HG03442 (cell line): ENCODE data around the gene MYO16.
"Not testable (repeated sequence)": the region's sequence is repeated elsewhere in the genome, so short reads cannot be mapped to it uniquely, and the experiment has no call there.

Experiments used
- ATAC-seq: cut with Tn5 transposase; IDR thresholded peaks from one replicate; pipeline ENCODE4 v1.9.1; 2021; ENCODE audit warnings: mild to moderate bottlenecking, moderate library complexity; ENCODE audit not compliant: unreplicated experiment

Gene MYO16

GRCh38 chr13:108878732-108879131 is 249.3 kb downstream of the MYO16 start:
- ATAC-seq = no peak

GRCh38 chr13:108889324-108889984 is 260.0 kb downstream of the MYO16 start:
- no peak for ATAC-seq

- no peak for ATAC-seq
Measured at GRCh38 chr13:108895220-108895704, 265.9 kb downstream of the MYO16 start.

- ATAC-seq = peak; percentile 37
Measured at GRCh38 chr13:108897955-108898354, 268.5 kb downstream of the MYO16 start.

- ATAC-seq = no peak
Measured at GRCh38 chr13:108902405-108903155, 273.2 kb downstream of the MYO16 start.

- no peak for ATAC-seq
Measured at GRCh38 chr13:108903613-108904012, 274.2 kb downstream of the MYO16 start.

- ATAC-seq = no peak
Measured at GRCh38 chr13:108911807-108912206, 282.4 kb downstream of the MYO16 start.

GRCh38 chr13:108913731-108914130 is 284.3 kb downstream of the MYO16 start:
- ATAC-seq = not testable (repeated sequence)

- no peak for ATAC-seq
Measured at GRCh38 chr13:108915095-108915633, 285.8 kb downstream of the MYO16 start.

- ATAC-seq = peak; percentile 94
Measured at GRCh38 chr13:108915634-108916512, 286.5 kb downstream of the MYO16 start.

- ATAC-seq = no peak
Measured at GRCh38 chr13:108917581-108917980, 288.2 kb downstream of the MYO16 start.

GRCh38 chr13:108919036-108919907 is 289.9 kb downstream of the MYO16 start:
- no peak for ATAC-seq

GRCh38 chr13:108920137-108920536 is 290.7 kb downstream of the MYO16 start:
- no peak for ATAC-seq

- no peak for ATAC-seq
Measured at GRCh38 chr13:108921238-108921637, 291.8 kb downstream of the MYO16 start.

- no peak for ATAC-seq
Measured at GRCh38 chr13:108922108-108922507, 292.7 kb downstream of the MYO16 start.

- ATAC-seq = no peak
Measured at GRCh38 chr13:108923386-108924047, 294.1 kb downstream of the MYO16 start.

GRCh38 chr13:108924134-108924533 is 294.7 kb downstream of the MYO16 start:
- no peak for ATAC-seq

GRCh38 chr13:108924541-108924940 is 295.1 kb downstream of the MYO16 start:
- no peak for ATAC-seq

- ATAC-seq = no peak
Measured at GRCh38 chr13:108925070-108925469, 295.7 kb downstream of the MYO16 start.
